Liver (tissue), 3 donors: Measurements from ENCODE around the gene WDR62.
"Not testable (repeated sequence)": the region's sequence is repeated elsewhere in the genome, so short reads cannot be mapped to it uniquely, and the experiment has no call there.

Experiments used
- ATF3 ChIP-seq: IDR thresholded peaks from 2 replicates; pipeline ENCODE4 v1.6.1; 2016; ENCODE audit warnings: antibody characterized with exemption
- CTCF ChIP-seq: fragments of 150-350 bp; IDR thresholded peaks from 2 replicates; pipeline ENCODE4 v1.5.1; 2017; ENCODE audit warnings: improper control_type of control experiment, low read depth, low read length; ENCODE audit not compliant: missing input control
- EGR1 ChIP-seq, 2 donors: IDR thresholded peaks; 2 replicates each; pipeline ENCODE4 v1.6.1; 2016 to 2018; ENCODE audit warnings: antibody characterized with exemption in 2 of 2, low read depth in 2 of 2
- GABPA ChIP-seq, 2 donors: IDR thresholded peaks in 1 of 2; conservative IDR thresholded peaks in 1 of 2; 2 replicates each; pipeline ENCODE4 v1.6.1; 2016; ENCODE audit warnings: antibody characterized with exemption in 2 of 2, mild to moderate bottlenecking in 1 of 2, moderate library complexity in 1 of 2
- RAD21 ChIP-seq, 2 donors: IDR thresholded peaks; 2 replicates each; pipeline ENCODE4 v1.6.1; 2016; ENCODE audit warnings: antibody characterized with exemption in 2 of 2, mild to moderate bottlenecking in 2 of 2
- REST ChIP-seq: IDR thresholded peaks from 2 replicates; pipeline ENCODE4 v1.6.1; 2016; ENCODE audit warnings: antibody characterized with exemption, mild to moderate bottlenecking
- RXRA ChIP-seq, 2 donors: IDR thresholded peaks; 2 replicates each; pipeline ENCODE4 v1.6.1; 2017 to 2018; ENCODE audit warnings: antibody characterized with exemption in 2 of 2, mild to moderate bottlenecking in 1 of 2
- SP1 ChIP-seq: IDR thresholded peaks from 2 replicates; pipeline ENCODE4 v1.6.1; 2018; ENCODE audit warnings: antibody characterized with exemption, mild to moderate bottlenecking
- TAF1 ChIP-seq: conservative IDR thresholded peaks from 2 replicates; pipeline ENCODE4 v1.6.1; 2016; ENCODE audit warnings: antibody characterized with exemption, mild to moderate bottlenecking
- YY1 ChIP-seq: IDR thresholded peaks from 2 replicates; pipeline ENCODE4 v1.6.1; 2016; ENCODE audit warnings: antibody characterized with exemption, mild to moderate bottlenecking
- donor health status: healthy.
- donor health status: healthy.

DNA sequence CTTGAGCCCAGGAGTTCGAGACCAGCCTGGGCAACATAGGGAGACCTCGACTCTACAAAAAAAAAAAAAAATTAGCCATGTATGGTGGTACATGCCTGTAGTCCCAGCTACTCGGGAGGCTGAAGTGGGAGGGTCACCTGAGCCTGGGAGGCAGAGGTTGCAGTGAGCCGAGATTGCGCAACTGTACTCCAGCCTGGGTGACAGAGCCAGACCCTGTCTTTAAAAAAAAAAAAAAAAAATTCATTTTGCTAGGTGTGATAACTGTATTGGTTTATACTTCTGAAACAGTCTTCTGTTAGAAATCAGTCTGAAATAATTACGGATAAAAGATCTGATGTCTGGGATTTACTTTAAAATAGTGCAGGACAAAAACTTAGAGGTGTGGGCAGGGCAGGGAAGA is 13.6 kb upstream of the WDR62 start:
- TF ChIP-seq CTCF; RAD21 (IDR thresholded peaks at IDR 0.05); SP1; REST; YY1; TAF1; ATF3; EGR1 (IDR thresholded peaks at IDR 0.05; ENCODE audit: low read depth in 2 of 2); RXRA (IDR thresholded peaks at IDR 0.05); GABPA (IDR thresholded peaks at IDR 0.05 in 1 of 2, conservative IDR thresholded peaks at IDR 0.05 in 1 of 2): not testable (repeated sequence)
